Midbrain (tissue), 1 donor: ENCODE measurements around the gene TSEN34.
"Not testable (repeated sequence)": the region's sequence is repeated elsewhere in the genome, so short reads cannot be mapped to it uniquely, and the experiment has no call there.

ENCODE experiments used
- DNase-seq: peaks from one replicate; lab custom pipeline; 2025; lab: John Stamatoyannopoulos, UW

Gene TSEN34

GRCh38 chr19:54239491-54240371 is 48.6 kb downstream of the TSEN34 start:
- DNase-seq = not testable (repeated sequence)

- not testable (repeated sequence) for DNase-seq
Observed at GRCh38 chr19:54240372-54241336, 49.5 kb downstream of the TSEN34 start.

- not testable (repeated sequence) for DNase-seq
Observed at GRCh38 chr19:54242234-54242633, 51.1 kb downstream of the TSEN34 start.

- DNase-seq = not testable (repeated sequence)
Observed at GRCh38 chr19:54242646-54243045, 51.5 kb downstream of the TSEN34 start, which contains the start of gene LILRA6. Gene LILRA6 (minus strand): TSS chr19:54242790.

- DNase-seq = not testable (repeated sequence)
Observed at GRCh38 chr19:54243809-54244208, 52.7 kb downstream of the TSEN34 start.
